Measurements from ENCODE around the gene NQO2.
"Not testable (repeated sequence)": the region's sequence is repeated elsewhere in the genome, so short reads cannot be mapped to it uniquely, and the experiment has no call there.

Gene NQO2

GRCh38 chr6:3046295-3046694 is 46.6 kb downstream of the NQO2 start:
- FAIRE-seq = no peak

GRCh38 chr6:3048009-3048408 is 48.3 kb downstream of the NQO2 start:
- not testable (repeated sequence) for FAIRE-seq; DNase-seq (ENCODE audit: insufficient read length, low spot score)

More at GRCh38 chr6:3046295-3046694, 46.6 kb downstream of the NQO2 start:
- no peak for TF ChIP-seq CTCF (IDR thresholded peaks at IDR 0.05; ENCODE audit: insufficient read depth, missing control alignments)
- no peak for DNase-seq (ENCODE audit: insufficient read length, low spot score)

DNA sequence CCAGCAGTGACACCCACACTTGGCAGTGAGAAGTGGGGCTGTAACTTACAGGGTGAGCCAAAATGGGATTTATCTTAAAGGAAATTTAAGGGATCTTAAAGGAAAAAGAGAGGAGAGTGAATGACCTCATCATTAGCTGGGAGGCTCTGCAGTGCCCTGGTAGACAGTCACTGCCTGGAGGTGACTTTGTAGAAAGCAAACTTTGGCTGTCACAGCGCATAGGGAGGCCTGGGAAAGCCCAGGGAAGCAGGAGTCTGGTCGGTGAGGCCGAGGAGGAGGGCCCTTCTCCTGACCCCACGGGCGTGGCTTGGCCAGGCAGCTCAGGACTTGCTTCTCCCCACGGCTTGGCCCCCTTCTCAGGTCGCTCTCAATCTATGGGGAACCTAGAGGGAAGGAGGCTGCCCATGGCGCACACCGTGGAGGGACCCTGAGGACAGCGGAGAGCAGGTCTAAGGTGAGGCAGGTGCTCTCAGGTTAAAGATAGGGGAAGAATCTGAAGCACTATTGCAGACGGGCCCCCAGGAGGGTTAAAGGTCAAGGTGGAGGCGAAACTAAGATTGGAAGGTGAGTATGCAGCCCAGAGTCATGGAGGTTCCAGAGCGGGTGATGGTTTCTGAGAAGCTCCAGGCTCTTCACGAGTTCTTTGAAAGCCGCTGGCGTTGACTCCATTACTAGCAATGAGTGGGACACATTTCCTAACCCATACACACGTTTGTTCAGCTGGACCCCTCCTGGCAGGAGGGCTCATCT is 53.0 kb downstream of the NQO2 start:
- no peak for FAIRE-seq
- no peak for DNase-seq (ENCODE audit: insufficient read length, low spot score)
- no peak for TF ChIP-seq CTCF (IDR thresholded peaks at IDR 0.05; ENCODE audit: insufficient read depth, missing control alignments)

- DNase-seq (ENCODE audit: insufficient read length, low spot score) (no peak), FAIRE-seq (no peak)
- TF ChIP-seq CTCF (IDR thresholded peaks at IDR 0.05; ENCODE audit: insufficient read depth, missing control alignments) = no peak
Observed at GRCh38 chr6:3053231-3053508, 53.5 kb downstream of the NQO2 start.

DNA sequence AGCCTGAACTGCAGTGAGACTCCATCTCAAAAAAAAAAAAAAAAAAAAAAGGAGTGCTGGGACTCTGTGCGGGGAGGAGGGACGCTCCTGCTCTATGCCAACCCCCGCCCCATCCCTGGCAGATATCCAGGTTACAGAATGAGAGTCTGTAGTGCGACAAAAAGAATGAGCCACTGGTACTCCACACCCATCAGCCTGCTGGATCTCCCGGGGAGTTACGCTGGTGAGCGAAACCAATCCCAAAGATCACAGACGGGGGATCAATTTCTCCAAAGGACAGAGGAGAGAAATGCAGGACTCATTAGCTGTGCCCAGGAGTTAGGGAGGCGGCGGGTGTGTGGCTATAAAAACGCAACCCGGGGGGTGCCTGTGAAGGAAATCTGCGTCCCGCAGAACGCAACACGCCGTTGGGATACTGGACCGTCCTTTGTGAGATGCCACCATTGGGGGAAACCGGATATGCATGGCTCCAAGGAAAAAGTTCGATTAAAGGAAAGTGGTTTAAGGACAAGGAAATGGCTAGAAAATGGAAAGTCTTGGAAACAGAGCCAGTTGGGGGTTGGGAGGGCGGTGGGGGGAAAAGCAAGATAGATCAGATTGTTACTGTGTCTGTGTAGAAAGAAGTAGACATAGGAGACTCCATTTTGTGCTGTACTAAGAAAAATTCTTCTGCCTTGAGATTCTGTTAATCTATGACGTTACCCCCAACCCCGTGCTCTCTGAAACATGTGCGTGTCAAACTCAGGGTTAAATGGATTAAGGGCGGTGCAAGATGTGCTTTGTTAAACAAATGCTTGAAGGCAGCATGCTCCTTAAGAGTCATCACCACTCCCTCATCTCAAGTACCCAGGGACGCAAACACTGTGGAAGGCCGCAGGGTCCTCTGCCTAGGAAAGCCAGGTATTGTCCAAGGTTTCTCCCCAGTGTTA is 54.8 kb downstream of the NQO2 start:
- not testable (repeated sequence) for DNase-seq (ENCODE audit: insufficient read length, low spot score)

DNA sequence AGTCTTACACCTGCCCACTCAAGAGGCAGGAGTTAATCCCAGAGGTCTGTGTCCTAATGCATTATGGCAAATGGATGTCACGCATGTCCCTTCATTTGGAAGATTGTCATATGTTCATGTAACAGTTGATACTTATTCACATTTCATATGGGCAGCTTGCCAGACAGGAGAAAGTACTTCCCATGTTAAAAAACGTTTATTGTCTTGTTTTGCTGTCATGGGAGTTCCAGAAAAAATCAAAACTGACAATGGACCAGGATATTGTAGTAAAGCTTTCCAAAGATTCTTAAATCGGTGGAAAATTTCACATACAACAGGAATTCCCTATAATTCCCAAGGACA is 55.4 kb downstream of the NQO2 start:
- not testable (repeated sequence) for FAIRE-seq; DNase-seq (ENCODE audit: insufficient read length, low spot score)

More for the DNA sequence above, 54.8 kb downstream of the NQO2 start:
- FAIRE-seq = not testable (repeated sequence)

DNA sequence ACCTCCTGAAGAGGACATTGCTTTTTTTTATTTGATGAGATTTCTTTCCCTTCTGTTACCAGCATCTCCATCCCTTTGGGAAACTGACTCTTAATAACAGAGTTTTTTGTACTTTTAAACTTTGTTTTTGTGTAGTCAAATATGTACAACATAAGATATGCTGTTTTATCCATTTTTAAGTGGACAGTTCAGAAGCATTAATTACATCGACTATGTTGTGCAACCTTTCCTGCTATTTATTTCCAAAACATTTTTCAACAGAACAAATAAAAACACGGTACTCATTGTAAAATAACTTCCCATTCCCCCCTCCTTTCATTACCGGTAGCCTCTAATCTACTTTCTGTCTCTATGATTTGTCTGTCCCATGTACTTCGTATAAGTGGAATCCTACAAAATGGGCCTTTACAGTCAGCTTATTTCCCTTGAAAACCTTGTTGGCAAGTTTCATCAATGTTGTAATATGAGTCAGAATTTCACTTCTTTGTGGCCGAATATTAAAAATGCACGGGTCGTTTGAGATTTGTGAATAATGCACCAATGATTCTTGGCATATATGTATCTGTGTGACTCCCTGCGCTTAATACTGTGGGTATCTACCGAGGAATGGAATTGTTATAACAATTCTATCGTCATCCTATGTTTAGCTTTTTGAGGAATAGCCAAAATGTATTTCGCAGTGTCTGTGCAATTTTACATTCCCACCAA is 57.5 kb downstream of the NQO2 start:
- no peak for FAIRE-seq
- no peak for TF ChIP-seq CTCF (IDR thresholded peaks at IDR 0.05; ENCODE audit: insufficient read depth, missing control alignments)
- no peak for DNase-seq (ENCODE audit: insufficient read length, low spot score)

GRCh38 chr6:3058957-3059356 is 59.3 kb downstream of the NQO2 start:
- FAIRE-seq = no peak
- no peak for TF ChIP-seq CTCF (IDR thresholded peaks at IDR 0.05; ENCODE audit: insufficient read depth, missing control alignments)
- no peak for DNase-seq (ENCODE audit: insufficient read length, low spot score)

DNA sequence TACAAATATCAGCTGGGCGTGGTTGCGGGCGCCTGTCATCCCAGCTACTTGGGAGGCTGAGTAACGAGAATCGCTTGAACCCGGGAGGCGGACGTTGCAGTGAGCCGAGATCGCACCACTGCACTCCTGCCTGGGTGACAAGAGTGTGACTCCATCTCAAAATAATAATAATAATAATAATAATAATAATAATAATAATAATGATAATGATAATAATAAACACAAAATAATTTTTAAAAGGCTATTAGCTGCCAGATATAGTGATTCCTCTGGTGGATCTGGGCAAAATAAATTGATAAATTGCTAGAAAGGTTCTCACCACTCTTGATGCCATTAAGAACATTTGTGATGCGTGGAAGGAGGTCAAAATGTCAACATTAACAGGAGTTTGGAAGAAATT is 60.4 kb downstream of the NQO2 start:
- not testable (repeated sequence) for DNase-seq (ENCODE audit: insufficient read length, low spot score); FAIRE-seq
